NCI-H2081 (cell line): ENCODE data around the gene EFTUD2.
"Not testable (repeated sequence)": the region's sequence is repeated elsewhere in the genome, so short reads cannot be mapped to it uniquely, and the experiment has no call there.

ENCODE experiments used
- DNase-seq, 2 experiments: peaks; one replicate each; lab custom pipeline; 2025; lab: John Stamatoyannopoulos, UW

The EFTUD2 gene

GRCh38 chr17:44808656-44809388 lies 90.4 kb downstream of the EFTUD2 start:
- not testable (repeated sequence) for DNase-seq

GRCh38 chr17:44808156-44808555 lies 91.1 kb downstream of the EFTUD2 start:
- no peak for DNase-seq

GRCh38 chr17:44807817-44808155 lies 91.5 kb downstream of the EFTUD2 start:
- DNase-seq, result no peak

- DNase-seq, result no peak
Observed at GRCh38 chr17:44807093-44807816, 92.0 kb downstream of the EFTUD2 start.

GRCh38 chr17:44804302-44805089 lies 94.7 kb downstream of the EFTUD2 start:
- DNase-seq, result no peak

- DNase-seq, result no peak
Observed at GRCh38 chr17:44801880-44802279, 97.4 kb downstream of the EFTUD2 start.
